Measurements from ENCODE around the gene DLGAP1.

- no peak for TF ChIP-seq CTCF (IDR thresholded peaks at IDR 0.05)
- TF ChIP-seq EZH2 (IDR thresholded peaks at IDR 0.05; ENCODE audit: borderline replicate concordance, insufficient read depth, low read depth, low read length, poor library complexity, severe bottlenecking) = no peak
Observed at GRCh38 chr18:3827236-3827845, 627.8 kb downstream of the DLGAP1 start.
